ENCODE data around the gene TRERF1.

DNA sequence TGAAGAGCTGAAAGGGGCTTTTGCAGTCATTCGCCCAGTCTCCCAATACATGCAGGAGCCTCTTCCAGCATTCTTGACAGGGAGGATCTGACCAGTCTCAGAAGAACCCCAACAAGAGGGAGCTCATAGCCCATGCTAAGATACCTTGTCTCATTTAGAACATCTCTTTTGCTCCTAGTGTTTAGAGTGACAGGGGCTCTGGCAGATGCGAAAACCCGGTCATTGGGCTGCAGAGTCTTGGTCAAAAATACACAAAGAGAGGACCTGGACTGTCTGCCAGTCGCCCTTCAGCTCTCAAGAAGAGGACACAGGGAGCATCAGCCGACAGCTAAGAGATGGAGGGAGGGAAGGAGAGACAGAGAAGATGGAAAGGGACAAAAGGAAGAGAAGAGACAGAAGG is 257.7 kb downstream of the TRERF1 start:
- TF ChIP-seq, protein P1, sequence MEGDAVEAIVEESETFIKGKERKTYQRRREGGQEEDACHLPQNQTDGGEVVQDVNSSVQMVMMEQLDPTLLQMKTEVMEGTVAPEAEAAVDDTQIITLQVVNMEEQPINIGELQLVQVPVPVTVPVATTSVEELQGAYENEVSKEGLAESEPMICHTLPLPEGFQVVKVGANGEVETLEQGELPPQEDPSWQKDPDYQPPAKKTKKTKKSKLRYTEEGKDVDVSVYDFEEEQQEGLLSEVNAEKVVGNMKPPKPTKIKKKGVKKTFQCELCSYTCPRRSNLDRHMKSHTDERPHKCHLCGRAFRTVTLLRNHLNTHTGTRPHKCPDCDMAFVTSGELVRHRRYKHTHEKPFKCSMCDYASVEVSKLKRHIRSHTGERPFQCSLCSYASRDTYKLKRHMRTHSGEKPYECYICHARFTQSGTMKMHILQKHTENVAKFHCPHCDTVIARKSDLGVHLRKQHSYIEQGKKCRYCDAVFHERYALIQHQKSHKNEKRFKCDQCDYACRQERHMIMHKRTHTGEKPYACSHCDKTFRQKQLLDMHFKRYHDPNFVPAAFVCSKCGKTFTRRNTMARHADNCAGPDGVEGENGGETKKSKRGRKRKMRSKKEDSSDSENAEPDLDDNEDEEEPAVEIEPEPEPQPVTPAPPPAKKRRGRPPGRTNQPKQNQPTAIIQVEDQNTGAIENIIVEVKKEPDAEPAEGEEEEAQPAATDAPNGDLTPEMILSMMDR (IDR thresholded peaks at IDR 0.05), result no peak
- TF ChIP-seq POLR2A (IDR thresholded peaks at IDR 0.05), result no peak
- TF ChIP-seq EP300 (IDR thresholded peaks at IDR 0.05; ENCODE audit: low read depth), result no peak

Measured in transverse colon (tissue), 3 donors.